Measurements from ENCODE around the gene HLCS.

The HLCS gene

DNA sequence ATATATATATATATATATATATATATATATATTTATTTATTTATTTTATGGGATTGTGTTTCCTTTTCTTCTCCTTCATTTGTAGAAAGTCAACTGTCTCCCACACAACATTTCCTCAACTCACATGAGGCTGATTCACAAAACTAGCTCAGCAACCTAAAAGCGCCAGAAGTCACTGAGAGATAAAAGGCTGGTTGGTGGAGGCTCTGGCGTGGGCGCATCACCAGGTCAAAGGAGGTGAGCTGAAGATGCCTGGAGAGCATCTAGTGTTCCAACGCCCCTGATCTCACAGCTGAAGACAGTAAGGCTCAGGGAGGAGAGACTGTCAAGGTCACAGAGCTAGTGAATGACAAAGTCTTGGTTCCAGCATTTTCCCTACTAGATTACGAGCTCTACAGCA, 78.0 kb downstream of the HLCS start:
- H3F3A ChIP-seq (ENCODE audit: insufficient read depth, low read length): no peaks in the 10 kb centered on the region
- H4K20me1 ChIP-seq (ENCODE audit: insufficient read depth, low read length): no peaks in the 10 kb centered on the region
- H3K4me1 ChIP-seq (ENCODE audit: low read length): no peaks in the 10 kb centered on the region
- no peak overlapping the region for H3K4me2 ChIP-seq (ENCODE audit: low read depth, low read length)
- no peaks in the 10 kb centered on the region for H3K9me2 ChIP-seq (replicated peaks; ENCODE audit: insufficient read depth, low read length)
- no peaks in the 10 kb centered on the region for H3K79me2 ChIP-seq (ENCODE audit: low read length)
- no peaks in the 10 kb centered on the region for H3K27me3 ChIP-seq (replicated peaks; ENCODE audit: insufficient read depth, low read length)
- no peaks in the 10 kb centered on the region for H3K9me3 ChIP-seq (replicated peaks; ENCODE audit: insufficient read depth, low read length)
- H3K4me3 ChIP-seq (ENCODE audit: low read length): no peak overlapping the region
- DNase-seq: no peak
- H3K9ac ChIP-seq (ENCODE audit: low read length): no peak overlapping the region
- TF ChIP-seq EZH2phosphoT487 (IDR thresholded peaks at IDR 0.05; ENCODE audit: low read length): no peak
- no peak for TF ChIP-seq CTCF (IDR thresholded peaks at IDR 0.05; ENCODE audit: low read length)
- TF ChIP-seq EZH2 (optimal IDR thresholded peaks at IDR 0.05; ENCODE audit: low read depth, low read length): no peak
- no peak overlapping the region for H3K27ac ChIP-seq (ENCODE audit: low read length)
- no peaks in the 10 kb centered on the region for H3K36me3 ChIP-seq (replicated peaks; ENCODE audit: insufficient read depth, low read length)
- H2AFZ ChIP-seq (ENCODE audit: low read length): no peak overlapping the region

- no peak for DNase-seq
- Histone ChIP-seq H3K4me2 (ENCODE audit: low read depth, low read length) (no peak overlapping the region), H3K36me3 (replicated peaks; ENCODE audit: insufficient read depth, low read length) (no peaks in the 10 kb centered on the region), H3K4me3 (ENCODE audit: low read length) (no peak overlapping the region), H2AFZ (ENCODE audit: low read length) (no peak overlapping the region), H3K9ac (ENCODE audit: low read length) (no peak overlapping the region), H3K79me2 (ENCODE audit: low read length) (no peaks in the 10 kb centered on the region), H3F3A (ENCODE audit: insufficient read depth, low read length) (no peaks in the 10 kb centered on the region), H3K9me3 (replicated peaks; ENCODE audit: insufficient read depth, low read length) (no peaks in the 10 kb centered on the region), H3K27ac (ENCODE audit: low read length) (no peak overlapping the region), H3K4me1 (ENCODE audit: low read length) (no peaks in the 10 kb centered on the region), H4K20me1 (ENCODE audit: insufficient read depth, low read length) (no peaks in the 10 kb centered on the region), H3K27me3 (replicated peaks; ENCODE audit: insufficient read depth, low read length) (no peaks in the 10 kb centered on the region), H3K9me2 (replicated peaks; ENCODE audit: insufficient read depth, low read length) (no peaks in the 10 kb centered on the region)
- TF ChIP-seq EZH2 (optimal IDR thresholded peaks at IDR 0.05; ENCODE audit: low read depth, low read length) (no peak), EZH2phosphoT487 (IDR thresholded peaks at IDR 0.05; ENCODE audit: low read length) (no peak), CTCF (IDR thresholded peaks at IDR 0.05; ENCODE audit: low read length) (no peak)
Measured at GRCh38 chr21:36887963-36888362, 78.5 kb downstream of the HLCS start.

DNA sequence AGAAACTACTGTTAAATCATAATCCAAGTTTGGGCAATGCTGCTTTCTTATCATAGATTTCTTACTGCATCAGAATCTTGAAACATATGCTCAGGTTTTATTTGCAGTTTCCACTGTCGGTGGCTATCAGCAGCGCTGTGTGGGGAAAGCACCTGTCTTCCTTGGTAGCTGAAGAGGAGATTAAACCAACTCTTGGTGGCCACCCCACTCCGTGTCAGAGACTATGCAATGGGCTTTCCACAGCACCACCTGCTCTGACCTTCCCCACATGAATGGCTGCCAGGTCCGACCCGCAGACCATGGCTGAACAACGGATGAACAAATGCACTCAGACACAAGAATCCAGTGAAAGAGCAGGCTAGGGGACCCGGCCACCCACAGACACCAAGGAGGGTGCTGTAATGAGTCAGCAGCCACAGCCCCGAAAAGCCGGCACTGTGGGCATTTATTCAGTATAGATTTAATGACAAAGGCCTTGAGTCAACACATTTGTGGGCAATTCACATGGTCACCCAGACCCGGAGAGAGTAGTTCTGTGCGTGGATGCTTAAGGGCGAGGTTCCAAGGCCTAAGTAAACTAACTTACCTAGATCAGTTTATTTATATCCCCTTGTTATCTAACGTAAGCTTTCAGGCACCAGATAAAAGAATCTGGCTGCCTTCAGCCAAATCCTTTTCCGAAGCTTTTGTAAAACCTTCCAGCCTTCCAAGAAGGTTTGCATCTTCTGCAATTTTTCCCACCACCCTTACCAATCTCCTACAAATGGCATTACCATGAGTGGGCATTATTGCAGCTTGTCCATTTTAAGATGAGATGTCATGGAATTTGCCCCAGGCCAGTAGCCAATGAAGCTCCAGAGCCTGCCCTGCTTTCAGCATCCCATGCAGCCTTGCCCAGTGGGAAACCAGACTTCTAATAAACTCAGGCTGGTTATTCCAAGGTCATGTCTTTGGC, 82.7 kb downstream of the HLCS start:
- no peaks in the 10 kb centered on the region for H3K9me2 ChIP-seq (replicated peaks; ENCODE audit: insufficient read depth, low read length)
- no peaks in the 10 kb centered on the region for H4K20me1 ChIP-seq (ENCODE audit: insufficient read depth, low read length)
- no peak overlapping the region for H2AFZ ChIP-seq (ENCODE audit: low read length)
- no peak overlapping the region for H3K4me2 ChIP-seq (ENCODE audit: low read depth, low read length)
- no peaks in the 10 kb centered on the region for H3K36me3 ChIP-seq (replicated peaks; ENCODE audit: insufficient read depth, low read length)
- no peaks in the 10 kb centered on the region for H3K27me3 ChIP-seq (replicated peaks; ENCODE audit: insufficient read depth, low read length)
- no peaks in the 10 kb centered on the region for H3K79me2 ChIP-seq (ENCODE audit: low read length)
- H3K9ac ChIP-seq (ENCODE audit: low read length): no peak overlapping the region
- no peaks in the 10 kb centered on the region for H3F3A ChIP-seq (ENCODE audit: insufficient read depth, low read length)
- no peak for DNase-seq
- H3K4me1 ChIP-seq (ENCODE audit: low read length): no peaks in the 10 kb centered on the region
- no peak overlapping the region for H3K27ac ChIP-seq (ENCODE audit: low read length)
- TF ChIP-seq EZH2 (optimal IDR thresholded peaks at IDR 0.05; ENCODE audit: low read depth, low read length) (no peak), CTCF (IDR thresholded peaks at IDR 0.05; ENCODE audit: low read length) (no peak), EZH2phosphoT487 (IDR thresholded peaks at IDR 0.05; ENCODE audit: low read length) (no peak)
- no peaks in the 10 kb centered on the region for H3K9me3 ChIP-seq (replicated peaks; ENCODE audit: insufficient read depth, low read length)
- no peak overlapping the region for H3K4me3 ChIP-seq (ENCODE audit: low read length)
